B cell (primary cell): ENCODE measurements around the gene CORO2B. TPM values are rescaled to one million over a fixed set of nuclear protein-coding genes. Genes with fewer than 3 reads are reported as not detected.
A peak's percentile ranks its signal among the peaks of the same experiment; 100 is the strongest.

Experiments
- ATAC-seq: fragments of 200-7000 bp; cut with Tn5 transposase; one replicate; pipeline ENCODE4 v1.10.0; 2021; ENCODE audit warnings: low read depth, mild to moderate bottlenecking, moderate number of reproducible peaks, moderate library complexity
- CTCF ChIA-PET: fragments of 350-600 bp; sonication (Branson Sonifier 250); formaldehyde crosslinking; loops from one replicate; lab custom pipeline; 2021; ENCODE audit warnings: antibody characterized with exemption, inconsistent platforms; lab: Charles Lee
- POLR2A ChIA-PET: fragments of 350-600 bp; sonication (Branson Sonifier 250); formaldehyde crosslinking; loops from one replicate; lab custom pipeline; 2021; ENCODE audit warnings: antibody characterized with exemption; lab: Charles Lee
- DNase-seq: peaks from one replicate; pipeline ENCODE4 v3.0.0; 2013
- H2AFZ ChIP-seq: 2 replicates; pipeline ENCODE4 v1.6.1; 2012; ENCODE audit warnings: mild to moderate bottlenecking, low read depth, low read length; ENCODE audit not compliant: insufficient read depth, poor library complexity, severe bottlenecking
- H3K27ac ChIP-seq, 2 donors: 1 replicate in 1 of 2; 2 replicates in 1 of 2; pipeline ENCODE4 v1.5.1; 2012 to 2013; ENCODE audit warnings: low read length in 2 of 2, mild to moderate bottlenecking in 2 of 2, moderate library complexity in 1 of 2
- H3K27me3 ChIP-seq, 4 experiments: fragments of 200-600 bp in 1 of 4; sonication (generic) in 1 of 4; replicated peaks in 1 of 4; 1 replicate in 2 of 4; 2 replicates in 2 of 4; pipeline versions ENCODE4 v1.6.1 to v1.7.0; 2013 to 2016; ENCODE audit warnings: low read length in 3 of 4, mild to moderate bottlenecking in 2 of 4, mixed read lengths in 1 of 4, moderate library complexity in 1 of 4; ENCODE audit not compliant: insufficient read depth in 4 of 4, control insufficient read depth in 3 of 4; ENCODE audit errors: control extremely low read depth in 1 of 4
- H3K36me3 ChIP-seq, 2 experiments: replicated peaks in 1 of 2; 1 replicate in 1 of 2; 2 replicates in 1 of 2; pipeline versions ENCODE4 v1.6.1 to v1.7.1; 2013; ENCODE audit warnings: low read length in 1 of 2; ENCODE audit not compliant: insufficient read depth in 2 of 2, control insufficient read depth in 1 of 2; ENCODE audit errors: control extremely low read depth in 1 of 2, extremely low read depth in 1 of 2
- H3K4me1 ChIP-seq, 2 donors: fragments of 200-600 bp in 1 of 2; sonication (generic) in 1 of 2; 1 replicate in 1 of 2; 2 replicates in 1 of 2; pipeline versions ENCODE4 v1.5.1 to v1.6.1; 2013 to 2017; ENCODE audit warnings: low read length in 2 of 2; ENCODE audit not compliant: control insufficient read depth in 2 of 2, insufficient read depth in 2 of 2
- H3K4me2 ChIP-seq: replicated peaks from 2 replicates; pipeline ENCODE3; 2012; ENCODE audit warnings: mild to moderate bottlenecking, low read depth, low read length; ENCODE audit not compliant: poor library complexity, severe bottlenecking
- H3K4me3 ChIP-seq, 5 experiments: fragments of 200-600 bp in 1 of 5; sonication (generic) in 1 of 5; 1 replicate in 3 of 5; 2 replicates in 2 of 5; pipeline versions ENCODE4 v1.5.1 to v1.7.0; 2011 to 2016; ENCODE audit warnings: low read length in 4 of 5, mild to moderate bottlenecking in 4 of 5, low read depth in 2 of 5, control low read depth in 1 of 5, moderate library complexity in 1 of 5; ENCODE audit not compliant: insufficient read depth in 1 of 5; ENCODE audit errors: control extremely low read depth in 1 of 5, extremely low read depth in 1 of 5
- H3K79me2 ChIP-seq: fragments of 200-600 bp; sonication (generic); one replicate; pipeline ENCODE4 v1.6.0; 2016; ENCODE audit warnings: low read length; ENCODE audit not compliant: control insufficient read depth, insufficient read depth
- H3K9ac ChIP-seq: fragments of 200-600 bp; sonication (generic); 2 replicates; pipeline ENCODE4 v1.6.1; 2017; ENCODE audit warnings: mild to moderate bottlenecking, low read length, moderate library complexity
- H3K9me3 ChIP-seq, 3 donors: one replicate each; pipeline versions ENCODE4 v1.6.1 to v1.7.1; 2013; ENCODE audit warnings: low read length in 2 of 3; ENCODE audit not compliant: control insufficient read depth in 2 of 3, insufficient read depth in 1 of 3; ENCODE audit errors: control extremely low read depth in 1 of 3
- H4K20me1 ChIP-seq: 2 replicates; pipeline ENCODE4 v1.6.0; 2012; ENCODE audit warnings: mild to moderate bottlenecking, low read length; ENCODE audit not compliant: insufficient read depth, control insufficient read depth, poor library complexity, severe bottlenecking
- H3K27ac Mint-ChIP-seq: one replicate; pipeline ENCODE4 v1.8.0; 2021; ENCODE audit warnings: mixed read lengths
- H3K27me3 Mint-ChIP-seq: one replicate; pipeline ENCODE4 v1.8.0; 2021; ENCODE audit warnings: mixed read lengths
- H3K4me1 Mint-ChIP-seq: one replicate; pipeline ENCODE4 v1.8.0; 2021; ENCODE audit warnings: mixed read lengths
- H3K4me3 Mint-ChIP-seq: one replicate; pipeline ENCODE4 v1.8.0; 2021; ENCODE audit warnings: mixed read lengths
- H3K9me3 Mint-ChIP-seq: one replicate; pipeline ENCODE4 v1.8.0; 2022; ENCODE audit warnings: mixed read lengths; ENCODE audit not compliant: insufficient read depth
- EZH2 ChIP-seq: IDR thresholded peaks from 2 replicates; pipeline ENCODE4 v1.6.1; 2012; ENCODE audit warnings: borderline replicate concordance, low read depth, mild to moderate bottlenecking, moderate library complexity, low read length; ENCODE audit not compliant: insufficient read depth, poor library complexity, severe bottlenecking
- WGBS: methylation state at CpG from one replicate; pipeline ENCODE4 v1.1.5; 2013; ENCODE audit warnings: missing lambda C conversion rate; ENCODE audit not compliant: insufficient coverage; 5-methylcytosine and 5-hydroxymethylcytosine counted together
- intact Hi-C: fragments of 100-400 bp; cut with micrococcal nuclease; formaldehyde crosslinking; loops from one replicate; pipeline ENCODE4 v1.10.0; 2022
- polyA plus RNA-seq: library from polyadenylated mRNA; depleted of rRNA; stranded (reverse); fragments of >200 nt; gene quantifications from 2 replicates; pipeline ENCODE4 v1.2.3, GENCODE V29; 2012
- total RNA-seq, 2 donors: library from RNA; stranded (reverse); fragments of 120-200 nt in 1 of 2; gene quantifications; 1 replicate in 1 of 2; 2 replicates in 1 of 2; pipeline versions ENCODE4 v1.2.3 to v1.2.4, GENCODE V29; 2013 to 2022
- TF ChIP-seq, protein P1 (sequence below): fragments of 200-600 bp; IDR thresholded peaks from one replicate; pipeline ENCODE4 v1.8.0; 2022; ENCODE audit warnings: antibody characterized with exemption, mild to moderate bottlenecking

The CORO2B gene
- total and polyA plus RNA-seq, 2 donors (not counting 1 experiment from before 2014, with no cell fraction given) = 9.5 to 11.3 TPM

DNA sequence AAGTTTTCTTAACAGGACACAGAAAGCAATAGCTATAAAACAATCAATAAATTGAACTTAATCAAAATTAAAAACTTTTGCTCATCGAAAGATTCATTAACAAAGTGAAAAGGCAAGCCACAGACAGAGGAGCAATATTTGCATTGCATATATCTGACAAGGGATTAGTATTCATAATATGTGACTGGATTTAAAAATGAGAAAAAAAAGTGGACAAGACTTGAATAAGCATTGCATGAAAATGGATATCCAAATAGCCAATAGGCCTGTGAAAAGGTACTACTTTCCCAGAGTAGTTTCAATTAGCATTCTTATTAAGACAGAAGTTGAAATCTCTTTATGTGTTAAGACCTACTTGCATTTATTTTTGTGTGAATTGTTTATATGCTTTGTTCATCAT is 84.7 kb downstream of the CORO2B start:
- DNase-seq (no peak), ATAC-seq (no peak)
- Mint-ChIP-seq H3K4me3 (no peak overlapping the region), H3K9me3 (no peaks in the 10 kb centered on the region), H3K27me3 (no peaks in the 10 kb centered on the region), H3K27ac (no peak overlapping the region), H3K4me1 (peaks cover 8% of the 10 kb centered on the region)
- CTCF ChIA-PET = interaction anchor here (1.4 to 22.4 kb wide), 5 partner anchors 8 to 112 kb away, joined by 3 to 409 read pairs (median 14); no protein-coding TSS in a partner anchor
- intact Hi-C loops = no loop called here
- no CpG with 5 or more reads among the region's 1 CpG for WGBS
- no peak overlapping the region for H3K9ac ChIP-seq
- no peaks in the 10 kb centered on the region for H3K27me3 ChIP-seq
- H3K79me2 ChIP-seq = no peaks in the 10 kb centered on the region
- no peak overlapping the region for H2AFZ ChIP-seq
- no peak overlapping the region for H3K4me3 ChIP-seq
- H3K27ac ChIP-seq = no peak overlapping the region
- H3K4me1 ChIP-seq = peaks cover 9 to 10% of the 10 kb centered on the region in 2 donors
- no peaks in the 10 kb centered on the region for H4K20me1 ChIP-seq
- no peaks in the 10 kb centered on the region for H3K36me3 ChIP-seq
- H3K9me3 ChIP-seq = no peaks in the 10 kb centered on the region
- H3K4me2 ChIP-seq = no peak overlapping the region
- TF ChIP-seq, protein P1, sequence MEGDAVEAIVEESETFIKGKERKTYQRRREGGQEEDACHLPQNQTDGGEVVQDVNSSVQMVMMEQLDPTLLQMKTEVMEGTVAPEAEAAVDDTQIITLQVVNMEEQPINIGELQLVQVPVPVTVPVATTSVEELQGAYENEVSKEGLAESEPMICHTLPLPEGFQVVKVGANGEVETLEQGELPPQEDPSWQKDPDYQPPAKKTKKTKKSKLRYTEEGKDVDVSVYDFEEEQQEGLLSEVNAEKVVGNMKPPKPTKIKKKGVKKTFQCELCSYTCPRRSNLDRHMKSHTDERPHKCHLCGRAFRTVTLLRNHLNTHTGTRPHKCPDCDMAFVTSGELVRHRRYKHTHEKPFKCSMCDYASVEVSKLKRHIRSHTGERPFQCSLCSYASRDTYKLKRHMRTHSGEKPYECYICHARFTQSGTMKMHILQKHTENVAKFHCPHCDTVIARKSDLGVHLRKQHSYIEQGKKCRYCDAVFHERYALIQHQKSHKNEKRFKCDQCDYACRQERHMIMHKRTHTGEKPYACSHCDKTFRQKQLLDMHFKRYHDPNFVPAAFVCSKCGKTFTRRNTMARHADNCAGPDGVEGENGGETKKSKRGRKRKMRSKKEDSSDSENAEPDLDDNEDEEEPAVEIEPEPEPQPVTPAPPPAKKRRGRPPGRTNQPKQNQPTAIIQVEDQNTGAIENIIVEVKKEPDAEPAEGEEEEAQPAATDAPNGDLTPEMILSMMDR = no peak
- TF ChIP-seq EZH2 = no peak
- POLR2A ChIA-PET = interaction anchor here (0.7 kb wide), 1 partner anchor 87 kb away, joined by 3 read pairs; no protein-coding TSS in a partner anchor

DNA sequence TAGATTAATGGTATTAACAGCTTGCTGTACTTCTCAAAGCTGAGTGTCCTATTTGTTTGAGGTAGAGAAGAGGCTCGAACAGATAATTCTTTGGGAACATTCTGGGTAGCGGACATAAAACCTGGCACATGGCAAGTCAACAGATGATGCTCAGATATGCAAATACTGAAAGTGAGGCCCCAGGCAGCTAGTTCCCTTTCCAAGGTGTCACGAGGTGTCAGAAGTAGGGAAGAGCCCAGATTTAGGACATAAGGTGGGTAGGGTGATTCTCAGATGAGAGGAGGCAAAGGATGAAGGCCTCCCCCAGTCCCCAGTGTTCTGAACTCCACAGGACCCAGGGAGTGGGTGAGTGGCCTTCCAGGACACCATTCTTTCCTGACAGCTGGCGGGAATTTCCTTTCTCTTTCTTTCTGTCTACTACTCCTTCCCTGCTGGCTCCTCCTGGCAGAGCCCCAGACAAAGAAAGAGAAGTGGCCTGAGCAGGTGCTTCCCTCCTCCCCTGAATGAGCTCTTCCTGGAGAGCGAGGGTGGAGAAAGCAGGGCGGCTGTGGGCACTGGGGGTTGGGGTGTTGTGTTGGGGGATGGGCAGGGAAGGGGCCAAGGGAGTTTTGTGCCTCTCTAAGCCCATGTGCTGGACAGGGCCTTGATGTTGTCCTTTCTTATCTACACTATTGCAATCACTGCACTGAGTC is 87.5 kb downstream of the CORO2B start:
- Mint-ChIP-seq H3K27ac (no peak overlapping the region), H3K4me3 (no peak overlapping the region), H3K9me3 (no peaks in the 10 kb centered on the region), H3K4me1 (peaks cover 8% of the 10 kb centered on the region), H3K27me3 (no peaks in the 10 kb centered on the region)
- Histone ChIP-seq H3K27ac (no peak overlapping the region), H3K9me3 (no peaks in the 10 kb centered on the region), H3K4me1 (peaks cover 9 to 10% of the 10 kb centered on the region in 2 donors), H3K79me2 (no peaks in the 10 kb centered on the region), H4K20me1 (no peaks in the 10 kb centered on the region), H3K36me3 (no peaks in the 10 kb centered on the region), H3K27me3 (no peaks in the 10 kb centered on the region), H3K4me2 (peak overlapping the region; percentile 21), H3K9ac (no peak overlapping the region), H2AFZ (no peak overlapping the region), H3K4me3 (no peak overlapping the region)
- POLR2A ChIA-PET = no interaction called here
- TF ChIP-seq EZH2 = no peak
- TF ChIP-seq, protein P1 = no peak
- CTCF ChIA-PET = interaction anchor here (0.8 to 22.4 kb wide), 6 partner anchors 8 to 211 kb away, joined by 3 to 409 read pairs (median 5); no protein-coding TSS in a partner anchor
- intact Hi-C loops = no loop called here
- ATAC-seq (no peak), DNase-seq (no peak)
- 67% methylated on average over 1 of the region's 6 CpGs for WGBS
